ENCODE results near the gene NXN. TPM values are rescaled to one million over a fixed set of nuclear protein-coding genes. Genes with fewer than 3 reads are reported as not detected.

The NXN gene
- total RNA-seq, 1 donor from 2014 or later = 67.3 TPM

- no peaks in the 10 kb centered on the region for H3K9me3 ChIP-seq
- H3K4me1 ChIP-seq = no peaks in the 10 kb centered on the region
- TF ChIP-seq, protein P1, sequence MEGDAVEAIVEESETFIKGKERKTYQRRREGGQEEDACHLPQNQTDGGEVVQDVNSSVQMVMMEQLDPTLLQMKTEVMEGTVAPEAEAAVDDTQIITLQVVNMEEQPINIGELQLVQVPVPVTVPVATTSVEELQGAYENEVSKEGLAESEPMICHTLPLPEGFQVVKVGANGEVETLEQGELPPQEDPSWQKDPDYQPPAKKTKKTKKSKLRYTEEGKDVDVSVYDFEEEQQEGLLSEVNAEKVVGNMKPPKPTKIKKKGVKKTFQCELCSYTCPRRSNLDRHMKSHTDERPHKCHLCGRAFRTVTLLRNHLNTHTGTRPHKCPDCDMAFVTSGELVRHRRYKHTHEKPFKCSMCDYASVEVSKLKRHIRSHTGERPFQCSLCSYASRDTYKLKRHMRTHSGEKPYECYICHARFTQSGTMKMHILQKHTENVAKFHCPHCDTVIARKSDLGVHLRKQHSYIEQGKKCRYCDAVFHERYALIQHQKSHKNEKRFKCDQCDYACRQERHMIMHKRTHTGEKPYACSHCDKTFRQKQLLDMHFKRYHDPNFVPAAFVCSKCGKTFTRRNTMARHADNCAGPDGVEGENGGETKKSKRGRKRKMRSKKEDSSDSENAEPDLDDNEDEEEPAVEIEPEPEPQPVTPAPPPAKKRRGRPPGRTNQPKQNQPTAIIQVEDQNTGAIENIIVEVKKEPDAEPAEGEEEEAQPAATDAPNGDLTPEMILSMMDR (IDR thresholded peaks at IDR 0.05) = no peak
- intact Hi-C loops (cut with DNase I) = no loop called here
- no peaks in the 10 kb centered on the region for H3K36me3 ChIP-seq
- no peak overlapping the region for H3K27ac ChIP-seq
- H3K27me3 ChIP-seq = no peaks in the 10 kb centered on the region
- DNase-seq (ENCODE audit: low spot score in 2 of 2) = no peak
- H3K4me3 ChIP-seq = no peak overlapping the region
Observed at GRCh38 chr17:804541-805435, 174.8 kb downstream of the NXN start.

DNA sequence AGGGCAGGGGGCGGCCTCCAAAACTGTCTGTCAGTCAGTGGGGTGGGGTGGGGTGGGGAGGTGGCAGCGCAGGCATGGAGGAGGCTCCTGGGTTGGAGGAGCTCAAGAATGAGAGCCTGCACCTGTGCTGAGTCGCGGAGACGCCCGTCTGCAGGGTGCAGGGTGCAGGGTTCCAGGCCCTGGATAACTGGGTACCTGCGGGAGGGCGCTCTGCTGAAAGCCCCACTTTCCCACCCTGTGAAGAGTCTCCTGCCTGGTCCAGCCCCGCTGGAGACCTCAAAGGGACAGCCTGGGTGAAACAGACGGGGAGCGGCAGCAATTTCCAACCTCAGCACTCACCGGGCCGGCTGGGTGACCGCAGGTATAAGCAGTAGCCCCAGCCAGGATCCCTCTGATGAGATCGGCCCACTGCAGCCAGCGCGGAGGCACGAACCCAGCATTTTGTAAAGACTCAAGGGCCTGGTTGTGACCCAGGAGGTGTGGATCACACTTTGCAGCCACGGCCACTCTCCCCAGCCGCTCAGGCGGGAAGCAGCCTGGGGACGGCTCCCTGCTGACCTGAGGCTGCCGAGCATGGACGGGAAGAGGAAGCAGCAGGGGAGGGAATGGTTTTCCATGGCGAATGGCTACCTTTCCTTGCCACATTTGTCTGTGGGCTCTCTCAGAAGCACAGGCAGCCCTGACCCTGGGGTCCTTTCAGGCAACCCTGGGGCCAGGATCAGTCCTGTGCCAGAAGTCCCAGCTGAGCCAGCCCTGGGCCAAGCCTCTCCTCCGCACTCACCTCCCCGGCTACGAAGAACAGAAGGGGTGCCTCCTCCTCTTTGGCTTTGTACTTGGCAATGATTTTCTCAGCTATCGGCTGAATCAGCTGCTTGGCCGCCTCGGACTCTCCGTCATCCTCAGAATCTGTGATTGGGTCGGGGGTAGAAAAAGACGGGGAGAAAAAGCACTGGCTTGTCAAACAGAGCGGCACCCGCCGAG lies 176.4 kb downstream of the NXN start:
- TF ChIP-seq, protein P1 (IDR thresholded peaks at IDR 0.05) = no peak
- no peaks in the 10 kb centered on the region for H3K4me1 ChIP-seq
- no peak overlapping the region for H3K27ac ChIP-seq
- H3K9me3 ChIP-seq = no peaks in the 10 kb centered on the region
- no peak for DNase-seq (ENCODE audit: low spot score in 2 of 2)
- intact Hi-C loops (cut with DNase I) = no loop called here
- no peak overlapping the region for H3K4me3 ChIP-seq
- no peaks in the 10 kb centered on the region for H3K27me3 ChIP-seq
- no peaks in the 10 kb centered on the region for H3K36me3 ChIP-seq

GRCh38 chr17:802481-802880 lies 177.1 kb downstream of the NXN start:
- TF ChIP-seq, protein P1 (IDR thresholded peaks at IDR 0.05) = no peak
- Histone ChIP-seq H3K9me3 (no peaks in the 10 kb centered on the region), H3K4me3 (no peak overlapping the region), H3K36me3 (no peaks in the 10 kb centered on the region), H3K4me1 (no peaks in the 10 kb centered on the region), H3K27ac (no peak overlapping the region), H3K27me3 (no peaks in the 10 kb centered on the region)
- intact Hi-C loops (cut with DNase I) = no loop called here
- no peak for DNase-seq (ENCODE audit: low spot score in 2 of 2)

DNA sequence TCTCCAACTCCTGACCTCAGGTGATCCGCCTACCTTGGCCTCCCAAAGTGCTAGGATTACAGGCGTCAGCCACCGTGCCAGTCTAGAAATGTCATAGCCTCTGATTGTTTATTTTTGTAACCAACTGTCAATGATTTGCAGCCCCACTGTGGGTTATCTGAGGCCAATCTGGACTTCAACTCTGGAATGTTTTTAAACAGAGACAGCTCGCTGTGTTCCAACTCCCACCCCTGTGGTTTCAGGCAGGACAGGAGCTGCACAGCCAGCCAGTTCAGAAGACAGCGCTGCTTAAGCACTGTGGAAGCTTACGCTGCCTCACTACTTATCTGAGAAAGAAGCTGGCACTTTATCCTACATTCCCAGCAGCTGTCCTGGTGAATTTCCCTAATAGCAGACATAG lies 177.9 kb downstream of the NXN start:
- Histone ChIP-seq H3K27me3 (no peaks in the 10 kb centered on the region), H3K36me3 (no peaks in the 10 kb centered on the region), H3K4me3 (no peak overlapping the region), H3K4me1 (no peaks in the 10 kb centered on the region), H3K9me3 (no peaks in the 10 kb centered on the region), H3K27ac (no peak overlapping the region)
- TF ChIP-seq, protein P1 (IDR thresholded peaks at IDR 0.05) = no peak
- intact Hi-C loops (cut with DNase I) = no loop called here
- no peak for DNase-seq (ENCODE audit: low spot score in 2 of 2)

GRCh38 chr17:800446-801242 lies 178.9 kb downstream of the NXN start:
- H3K36me3 ChIP-seq = no peaks in the 10 kb centered on the region
- no peak overlapping the region for H3K4me3 ChIP-seq
- intact Hi-C loops (cut with DNase I) = no loop called here
- no peaks in the 10 kb centered on the region for H3K4me1 ChIP-seq
- no peak overlapping the region for H3K27ac ChIP-seq
- DNase-seq (ENCODE audit: low spot score in 2 of 2) = no peak
- H3K9me3 ChIP-seq = no peaks in the 10 kb centered on the region
- TF ChIP-seq, protein P1 (IDR thresholded peaks at IDR 0.05) = no peak
- no peaks in the 10 kb centered on the region for H3K27me3 ChIP-seq

Measured in ascending aorta (tissue), 2 donors.